22Rv1 (cell line): ENCODE data around the gene OR2A2.

Experiments used
- ZFX ChIP-seq: fragments of 450-650 bp; IDR thresholded peaks from 2 replicates; pipeline ENCODE4 v1.6.1; 2017; ENCODE audit warnings: antibody characterized with exemption, borderline replicate concordance
- TF ChIP-seq, protein P1 (sequence below): fragments of 450-650 bp; IDR thresholded peaks from 2 replicates; pipeline ENCODE4 v1.5.1; 2017; ENCODE audit warnings: mild to moderate bottlenecking

DNA sequence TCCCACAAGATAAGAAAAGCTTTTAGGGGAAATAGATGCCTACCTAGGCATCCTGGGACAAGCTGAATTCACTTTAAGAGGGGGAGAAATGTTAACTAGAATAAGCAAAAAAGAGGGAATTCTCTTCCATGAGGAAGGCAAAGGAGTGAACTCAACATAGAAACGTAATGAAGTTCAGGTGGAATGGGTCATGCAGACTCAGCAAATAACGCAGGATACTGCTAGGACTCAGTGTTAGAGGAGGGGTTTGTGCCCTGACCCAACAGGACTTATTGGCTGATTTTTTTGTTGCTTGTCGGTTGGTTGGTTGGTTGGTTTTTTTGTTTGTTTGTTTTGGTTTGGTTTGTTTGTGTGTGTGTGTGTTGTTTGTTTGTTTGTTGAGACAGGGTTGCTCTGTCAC, 22.9 kb downstream of the OR2A2 start:
- TF ChIP-seq, protein P1, sequence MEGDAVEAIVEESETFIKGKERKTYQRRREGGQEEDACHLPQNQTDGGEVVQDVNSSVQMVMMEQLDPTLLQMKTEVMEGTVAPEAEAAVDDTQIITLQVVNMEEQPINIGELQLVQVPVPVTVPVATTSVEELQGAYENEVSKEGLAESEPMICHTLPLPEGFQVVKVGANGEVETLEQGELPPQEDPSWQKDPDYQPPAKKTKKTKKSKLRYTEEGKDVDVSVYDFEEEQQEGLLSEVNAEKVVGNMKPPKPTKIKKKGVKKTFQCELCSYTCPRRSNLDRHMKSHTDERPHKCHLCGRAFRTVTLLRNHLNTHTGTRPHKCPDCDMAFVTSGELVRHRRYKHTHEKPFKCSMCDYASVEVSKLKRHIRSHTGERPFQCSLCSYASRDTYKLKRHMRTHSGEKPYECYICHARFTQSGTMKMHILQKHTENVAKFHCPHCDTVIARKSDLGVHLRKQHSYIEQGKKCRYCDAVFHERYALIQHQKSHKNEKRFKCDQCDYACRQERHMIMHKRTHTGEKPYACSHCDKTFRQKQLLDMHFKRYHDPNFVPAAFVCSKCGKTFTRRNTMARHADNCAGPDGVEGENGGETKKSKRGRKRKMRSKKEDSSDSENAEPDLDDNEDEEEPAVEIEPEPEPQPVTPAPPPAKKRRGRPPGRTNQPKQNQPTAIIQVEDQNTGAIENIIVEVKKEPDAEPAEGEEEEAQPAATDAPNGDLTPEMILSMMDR: no peak
- no peak for TF ChIP-seq ZFX
